Upper lobe of left lung (tissue), 4 donors: Measurements from ENCODE around the gene ZNF853.

Experiments used
- CTCF ChIP-seq, 6 experiments: fragments of 450-650 bp in 4 of 6; fragments of 200-600 bp in 2 of 6; sonication (generic) in 2 of 6; IDR thresholded peaks; one replicate each; pipeline ENCODE4 v1.5.1; 2016 to 2019; ENCODE audit warnings: antibody characterized with exemption in 6 of 6
- EP300 ChIP-seq, 4 donors: sonication (generic); formaldehyde crosslinking; IDR thresholded peaks; one replicate each; pipeline ENCODE4 v1.5.1; 2017; ENCODE audit warnings: antibody characterized with exemption in 4 of 4, control low read depth in 2 of 4
- POLR2A ChIP-seq, 4 donors: fragments of 450-650 bp; IDR thresholded peaks; one replicate each; pipeline ENCODE4 v1.5.1; 2016 to 2017; ENCODE audit warnings: antibody characterized with exemption in 4 of 4, mild to moderate bottlenecking in 2 of 4
- POLR2AphosphoS5 ChIP-seq, 2 donors: sonication (generic); formaldehyde crosslinking; IDR thresholded peaks; one replicate each; pipeline ENCODE4 v1.5.1; 2017; ENCODE audit warnings: antibody characterized with exemption in 2 of 2

- TF ChIP-seq CTCF (IDR thresholded peaks at IDR 0.05) = no peak
- no peak for TF ChIP-seq POLR2A (IDR thresholded peaks at IDR 0.05)
- TF ChIP-seq EP300 (IDR thresholded peaks at IDR 0.05) = no peak
- TF ChIP-seq POLR2AphosphoS5 (IDR thresholded peaks at IDR 0.05) = no peak
Measured at GRCh38 chr7:6650521-6651011, 35.2 kb downstream of the ZNF853 start.
